WTC11 (cell line): Measurements from ENCODE around the gene LPCAT3. TPM values are rescaled to one million over a fixed set of nuclear protein-coding genes. Genes with fewer than 3 reads are reported as not detected.
"Not testable (repeated sequence)": the region's sequence is repeated elsewhere in the genome, so short reads cannot be mapped to it uniquely, and the experiment has no call there.

Experiments
- ATAC-seq: fragments of 200-7000 bp; cut with Tn5 transposase; 2 replicates; pipeline ENCODE4 v1.10.0; 2021; ENCODE audit warnings: mild to moderate bottlenecking, moderate library complexity
- CTCF ChIA-PET: fragments of 300-600 bp; sonication (Branson Sonifier 250); formaldehyde crosslinking; loops from one replicate; lab custom pipeline; 2021; ENCODE audit warnings: antibody characterized with exemption; lab: Charles Lee
- POLR2A ChIA-PET: fragments of 350-600 bp; sonication (Branson Sonifier 250); formaldehyde crosslinking; loops from one replicate; lab custom pipeline; 2021; ENCODE audit warnings: antibody characterized with exemption; lab: Charles Lee
- DNase-seq: peaks from one replicate; pipeline ENCODE4 v3.0.0; 2021; ENCODE audit warnings: low spot score
- H3K27ac Mint-ChIP-seq: 2 replicates; pipeline ENCODE4 v1.8.0; 2021; ENCODE audit warnings: mixed read lengths
- H3K27me3 Mint-ChIP-seq: 2 replicates; pipeline ENCODE4 v1.8.0; 2021; ENCODE audit warnings: low read depth, mild to moderate bottlenecking, moderate library complexity, mixed read lengths
- H3K36me3 Mint-ChIP-seq: 2 replicates; pipeline ENCODE4 v1.8.0; 2021; ENCODE audit warnings: mixed read lengths
- H3K4me1 Mint-ChIP-seq: 2 replicates; pipeline ENCODE4 v1.8.0; 2022; ENCODE audit warnings: mixed read lengths
- H3K4me3 Mint-ChIP-seq: 2 replicates; pipeline ENCODE4 v1.8.0; 2021; ENCODE audit warnings: mild to moderate bottlenecking, moderate library complexity, mixed read lengths
- H3K9me3 Mint-ChIP-seq: 2 replicates; pipeline ENCODE4 v1.8.0; 2021; ENCODE audit warnings: mixed read lengths
- ATF1 ChIP-seq: sonication (generic); formaldehyde crosslinking; IDR thresholded peaks from 2 replicates; pipeline ENCODE4 v1.8.1; 2023; ENCODE audit warnings: mild to moderate bottlenecking, moderate library complexity, missing genetic modification reagents
- ATF3 ChIP-seq: sonication (generic); formaldehyde crosslinking; conservative IDR thresholded peaks from 2 replicates; pipeline ENCODE4 v1.8.1; 2022; ENCODE audit warnings: mild to moderate bottlenecking, missing genetic modification reagents
- E2F1 ChIP-seq: sonication (generic); formaldehyde crosslinking; IDR thresholded peaks from 2 replicates; pipeline ENCODE4 v1.8.0; 2022; ENCODE audit warnings: mild to moderate bottlenecking, missing genetic modification reagents
- FOXK1 ChIP-seq: sonication (generic); formaldehyde crosslinking; IDR thresholded peaks from 2 replicates; pipeline ENCODE4 v1.8.0; 2022; ENCODE audit warnings: mild to moderate bottlenecking, moderate library complexity, missing genetic modification reagents
- JUN ChIP-seq: sonication (generic); formaldehyde crosslinking; IDR thresholded peaks from 2 replicates; pipeline ENCODE4 v1.8.0; 2023; ENCODE audit warnings: mild to moderate bottlenecking, missing genetic modification reagents
- MXD4 ChIP-seq: fragments of 250-450 bp; sonication (Bioruptor Pico); IDR thresholded peaks from 2 replicates; pipeline ENCODE4 v1.8.0; 2021; ENCODE audit warnings: mild to moderate bottlenecking, moderate library complexity, borderline replicate concordance
- NFATC4 ChIP-seq: fragments of 250-450 bp; sonication (Bioruptor Pico); IDR thresholded peaks from 2 replicates; pipeline ENCODE4 v1.9.0; 2021; ENCODE audit warnings: mild to moderate bottlenecking
- NFYB ChIP-seq: sonication (generic); formaldehyde crosslinking; conservative IDR thresholded peaks from 2 replicates; pipeline ENCODE4 v1.8.0; 2022; ENCODE audit warnings: low read depth, missing genetic modification reagents
- NR1H2 ChIP-seq: sonication (generic); formaldehyde crosslinking; IDR thresholded peaks from 2 replicates; pipeline ENCODE4 v1.9.0; 2021; ENCODE audit warnings: mild to moderate bottlenecking, moderate library complexity, missing genetic modification reagents
- OVOL2 ChIP-seq: fragments of 250-450 bp; sonication (Bioruptor Pico); IDR thresholded peaks from 2 replicates; pipeline ENCODE4 v1.9.0; 2021; ENCODE audit warnings: mild to moderate bottlenecking, borderline replicate concordance
- SOX15 ChIP-seq: fragments of 250-450 bp; sonication (Bioruptor Pico); IDR thresholded peaks from 2 replicates; pipeline ENCODE4 v1.9.0; 2021; ENCODE audit warnings: mild to moderate bottlenecking
- TEAD4 ChIP-seq: sonication (generic); formaldehyde crosslinking; IDR thresholded peaks from 2 replicates; pipeline ENCODE4 v1.8.0; 2022; ENCODE audit warnings: mild to moderate bottlenecking, missing genetic modification reagents
- ZBTB21 ChIP-seq: sonication (generic); formaldehyde crosslinking; IDR thresholded peaks from 2 replicates; pipeline ENCODE4 v1.8.1; 2023; ENCODE audit warnings: mild to moderate bottlenecking, missing genetic modification reagents, borderline replicate concordance
- ZMAT4 ChIP-seq: fragments of 250-450 bp; sonication (Bioruptor Pico); IDR thresholded peaks from 2 replicates; pipeline ENCODE4 v1.9.0; 2021; ENCODE audit warnings: mild to moderate bottlenecking
- ZNF121 ChIP-seq: sonication (generic); formaldehyde crosslinking; IDR thresholded peaks from 2 replicates; pipeline ENCODE4 v1.8.0; 2023; ENCODE audit warnings: missing genetic modification reagents
- ZNF219 ChIP-seq: sonication (generic); formaldehyde crosslinking; IDR thresholded peaks from 2 replicates; pipeline ENCODE4 v1.8.0; 2023; ENCODE audit warnings: missing genetic modification reagents, mild to moderate bottlenecking, borderline replicate concordance
- ZNF232 ChIP-seq: sonication (generic); formaldehyde crosslinking; IDR thresholded peaks from 2 replicates; pipeline ENCODE4 v1.8.0; 2022; ENCODE audit warnings: mild to moderate bottlenecking, missing genetic modification reagents
- ZNF416 ChIP-seq: fragments of 250-450 bp; sonication (Bioruptor Pico); IDR thresholded peaks from 2 replicates; pipeline ENCODE4 v1.9.0; 2021; ENCODE audit warnings: mild to moderate bottlenecking, inconsistent platforms
- total RNA-seq: library from RNA; stranded (reverse); gene quantifications from 3 replicates; pipeline ENCODE4 v1.2.3, GENCODE V29; 2021
- TF ChIP-seq, protein P1 (sequence below): sonication (generic); formaldehyde crosslinking; IDR thresholded peaks from 2 replicates; pipeline ENCODE4 v1.8.0; 2022; ENCODE audit warnings: mild to moderate bottlenecking, missing genetic modification reagents
- TF ChIP-seq, protein P2 (sequence below): fragments of 250-450 bp; sonication (Bioruptor Pico); IDR thresholded peaks from 2 replicates; pipeline ENCODE4 v1.9.0; 2021; ENCODE audit warnings: mild to moderate bottlenecking
- TF ChIP-seq, protein P3 (sequence below): sonication (generic); formaldehyde crosslinking; IDR thresholded peaks from 2 replicates; pipeline ENCODE4 v1.8.1; 2023; ENCODE audit warnings: mild to moderate bottlenecking, missing genetic modification reagents, borderline replicate concordance

The LPCAT3 gene
- total RNA-seq, 1 experiment from 2014 or later = 40.0 TPM

DNA sequence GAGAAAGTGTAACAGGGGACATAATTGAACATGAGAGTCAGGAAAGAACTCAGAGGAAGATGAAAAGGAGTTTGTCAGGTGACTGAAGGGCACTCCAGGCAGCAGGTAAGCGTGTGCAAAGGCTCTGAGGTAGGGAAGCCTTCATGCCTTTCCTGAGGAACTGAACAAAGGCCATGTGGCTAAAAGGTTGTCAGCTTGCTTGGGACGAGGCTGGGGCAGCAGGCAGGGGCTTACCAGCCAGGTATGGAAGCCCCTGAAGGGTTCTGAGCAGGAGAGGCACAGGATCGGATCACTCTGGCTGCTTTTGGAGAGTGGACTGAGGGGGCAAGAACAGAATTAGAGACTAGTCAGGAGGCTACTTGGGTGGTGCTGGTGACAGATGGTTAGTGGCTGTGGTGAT lies 5.2 kb downstream of the LPCAT3 start (continued):
- TF ChIP-seq ZMAT4 (CRISPR knock-in tag) (no peak), JUN (CRISPR knock-in tag) (no peak), ZNF232 (CRISPR knock-in tag) (no peak), ATF1 (CRISPR knock-in tag) (no peak), MXD4 (no peak), ZNF121 (CRISPR knock-in tag) (no peak)
- TF ChIP-seq, protein P1, sequence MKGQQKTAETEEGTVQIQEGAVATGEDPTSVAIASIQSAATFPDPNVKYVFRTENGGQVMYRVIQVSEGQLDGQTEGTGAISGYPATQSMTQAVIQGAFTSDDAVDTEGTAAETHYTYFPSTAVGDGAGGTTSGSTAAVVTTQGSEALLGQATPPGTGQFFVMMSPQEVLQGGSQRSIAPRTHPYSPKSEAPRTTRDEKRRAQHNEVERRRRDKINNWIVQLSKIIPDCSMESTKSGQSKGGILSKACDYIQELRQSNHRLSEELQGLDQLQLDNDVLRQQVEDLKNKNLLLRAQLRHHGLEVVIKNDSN (CRISPR knock-in tag) = no peak

DNA sequence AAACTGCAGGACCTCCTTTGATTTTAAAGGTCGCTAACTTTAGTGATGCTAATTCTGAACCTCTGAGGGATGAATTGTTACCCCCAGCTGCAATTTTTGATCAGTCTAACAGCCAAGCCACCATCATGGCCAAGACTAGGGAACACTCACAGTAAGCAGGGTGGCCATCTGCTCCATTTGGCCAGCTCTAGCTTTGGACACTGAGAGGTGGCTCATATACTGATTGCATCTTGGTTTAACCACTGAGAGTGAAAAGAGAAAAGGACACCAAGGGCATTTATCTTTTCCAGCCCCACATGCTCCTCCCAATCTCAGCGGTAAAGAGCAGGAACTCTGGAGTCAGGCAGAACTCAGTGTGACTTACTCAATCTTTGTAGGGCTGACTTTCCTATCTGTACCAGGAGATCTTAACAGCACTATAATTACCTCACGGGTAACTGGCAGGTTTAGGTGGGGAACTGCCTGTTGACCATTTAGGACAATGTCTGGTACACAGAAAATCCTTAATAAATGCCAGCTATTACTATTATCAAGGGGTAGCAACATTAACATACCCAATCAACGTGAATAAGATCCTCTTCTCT lies 6.2 kb downstream of the LPCAT3 start:
- peaks cover 16% of the 10 kb centered on the region for H3K4me1 Mint-ChIP-seq
- H3K9me3 Mint-ChIP-seq = no peaks in the 10 kb centered on the region
- CTCF ChIA-PET = interaction anchor here (0.6 to 1.0 kb wide), 2 partner anchors 59 to 66 kb away, joined by 3 to 5 read pairs; no protein-coding TSS in a partner anchor
- H3K27ac Mint-ChIP-seq = no peak overlapping the region
- H3K36me3 Mint-ChIP-seq = peaks cover 9% of the 10 kb centered on the region; the same call in 1 of the 2 replicates
- H3K4me3 Mint-ChIP-seq = no peak overlapping the region
- POLR2A ChIA-PET = no interaction called here
- DNase-seq = no peak
- TF ChIP-seq ZNF416 = no peak
- TF ChIP-seq, all 79 proteins: peak for 0
- ATAC-seq = no peak
- H3K27me3 Mint-ChIP-seq = no peaks in the 10 kb centered on the region

DNA sequence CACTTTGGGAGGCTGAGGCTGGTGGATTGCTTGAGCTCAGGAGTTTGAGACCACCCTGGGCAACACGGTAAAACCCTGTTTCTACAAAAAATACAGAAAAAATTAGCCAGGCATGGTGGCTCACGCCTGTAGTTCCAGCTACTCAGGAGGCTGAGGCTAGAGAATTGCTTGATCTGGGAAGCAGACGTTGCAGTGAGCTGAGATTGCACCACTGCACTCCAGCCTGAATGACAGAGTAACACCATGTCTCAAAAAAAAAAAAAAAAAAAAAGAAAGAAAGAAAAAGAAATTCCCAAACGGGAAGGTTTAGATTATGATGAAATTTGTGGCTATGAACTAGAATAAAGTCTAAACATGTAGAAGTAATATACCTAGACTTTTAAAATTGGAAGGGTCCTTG lies 6.9 kb downstream of the LPCAT3 start:
- not testable (repeated sequence) for ATAC-seq

DNA sequence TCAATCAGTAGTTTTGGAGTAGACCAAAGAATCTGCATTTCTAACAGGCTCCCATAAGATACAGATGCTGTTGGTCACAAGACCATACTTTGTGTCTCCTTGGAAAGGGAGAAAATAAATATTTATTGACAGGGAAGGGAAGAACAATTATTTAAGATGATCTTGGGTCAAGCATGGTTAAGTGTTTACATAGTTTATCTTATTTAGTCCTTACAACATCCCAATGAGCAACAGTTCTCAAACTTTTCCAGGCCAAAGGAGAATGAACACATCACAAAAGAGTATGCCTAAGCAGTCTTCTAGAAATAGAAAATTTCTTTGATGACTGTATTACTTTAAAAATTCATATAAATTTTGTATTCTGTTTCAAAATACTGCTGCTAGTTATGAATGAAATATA lies 8.8 kb downstream of the LPCAT3 start:
- Mint-ChIP-seq H3K9me3 (no peaks in the 10 kb centered on the region), H3K4me3 (no peak overlapping the region), H3K36me3 (peaks cover 11% of the 10 kb centered on the region; the same call in 1 of the 2 replicates), H3K27me3 (no peaks in the 10 kb centered on the region), H3K4me1 (peaks cover 5% of the 10 kb centered on the region; the same call in 1 of the 2 replicates), H3K27ac (no peak overlapping the region)
- ChIA-PET POLR2A (no interaction called here), CTCF (no interaction called here)
- DNase-seq = no peak
- ATAC-seq = no peak
- TF ChIP-seq ZBTB21 (CRISPR knock-in tag) (no peak), OVOL2 (no peak), TEAD4 (CRISPR knock-in tag) (no peak), NR1H2 (CRISPR knock-in tag) (no peak), ATF3 (no peak), FOXK1 (CRISPR knock-in tag) (no peak), ZMAT4 (CRISPR knock-in tag) (no peak), NFYB (CRISPR knock-in tag) (no peak), JUN (CRISPR knock-in tag) (no peak), NFATC4 (CRISPR knock-in tag) (no peak), SOX15 (CRISPR knock-in tag) (no peak), ZNF219 (CRISPR knock-in tag) (no peak), E2F1 (CRISPR knock-in tag) (no peak)
- TF ChIP-seq, protein P2, sequence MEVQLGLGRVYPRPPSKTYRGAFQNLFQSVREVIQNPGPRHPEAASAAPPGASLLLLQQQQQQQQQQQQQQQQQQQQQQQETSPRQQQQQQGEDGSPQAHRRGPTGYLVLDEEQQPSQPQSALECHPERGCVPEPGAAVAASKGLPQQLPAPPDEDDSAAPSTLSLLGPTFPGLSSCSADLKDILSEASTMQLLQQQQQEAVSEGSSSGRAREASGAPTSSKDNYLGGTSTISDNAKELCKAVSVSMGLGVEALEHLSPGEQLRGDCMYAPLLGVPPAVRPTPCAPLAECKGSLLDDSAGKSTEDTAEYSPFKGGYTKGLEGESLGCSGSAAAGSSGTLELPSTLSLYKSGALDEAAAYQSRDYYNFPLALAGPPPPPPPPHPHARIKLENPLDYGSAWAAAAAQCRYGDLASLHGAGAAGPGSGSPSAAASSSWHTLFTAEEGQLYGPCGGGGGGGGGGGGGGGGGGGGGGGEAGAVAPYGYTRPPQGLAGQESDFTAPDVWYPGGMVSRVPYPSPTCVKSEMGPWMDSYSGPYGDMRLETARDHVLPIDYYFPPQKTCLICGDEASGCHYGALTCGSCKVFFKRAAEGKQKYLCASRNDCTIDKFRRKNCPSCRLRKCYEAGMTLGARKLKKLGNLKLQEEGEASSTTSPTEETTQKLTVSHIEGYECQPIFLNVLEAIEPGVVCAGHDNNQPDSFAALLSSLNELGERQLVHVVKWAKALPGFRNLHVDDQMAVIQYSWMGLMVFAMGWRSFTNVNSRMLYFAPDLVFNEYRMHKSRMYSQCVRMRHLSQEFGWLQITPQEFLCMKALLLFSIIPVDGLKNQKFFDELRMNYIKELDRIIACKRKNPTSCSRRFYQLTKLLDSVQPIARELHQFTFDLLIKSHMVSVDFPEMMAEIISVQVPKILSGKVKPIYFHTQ = no peak
- TF ChIP-seq, protein P3, sequence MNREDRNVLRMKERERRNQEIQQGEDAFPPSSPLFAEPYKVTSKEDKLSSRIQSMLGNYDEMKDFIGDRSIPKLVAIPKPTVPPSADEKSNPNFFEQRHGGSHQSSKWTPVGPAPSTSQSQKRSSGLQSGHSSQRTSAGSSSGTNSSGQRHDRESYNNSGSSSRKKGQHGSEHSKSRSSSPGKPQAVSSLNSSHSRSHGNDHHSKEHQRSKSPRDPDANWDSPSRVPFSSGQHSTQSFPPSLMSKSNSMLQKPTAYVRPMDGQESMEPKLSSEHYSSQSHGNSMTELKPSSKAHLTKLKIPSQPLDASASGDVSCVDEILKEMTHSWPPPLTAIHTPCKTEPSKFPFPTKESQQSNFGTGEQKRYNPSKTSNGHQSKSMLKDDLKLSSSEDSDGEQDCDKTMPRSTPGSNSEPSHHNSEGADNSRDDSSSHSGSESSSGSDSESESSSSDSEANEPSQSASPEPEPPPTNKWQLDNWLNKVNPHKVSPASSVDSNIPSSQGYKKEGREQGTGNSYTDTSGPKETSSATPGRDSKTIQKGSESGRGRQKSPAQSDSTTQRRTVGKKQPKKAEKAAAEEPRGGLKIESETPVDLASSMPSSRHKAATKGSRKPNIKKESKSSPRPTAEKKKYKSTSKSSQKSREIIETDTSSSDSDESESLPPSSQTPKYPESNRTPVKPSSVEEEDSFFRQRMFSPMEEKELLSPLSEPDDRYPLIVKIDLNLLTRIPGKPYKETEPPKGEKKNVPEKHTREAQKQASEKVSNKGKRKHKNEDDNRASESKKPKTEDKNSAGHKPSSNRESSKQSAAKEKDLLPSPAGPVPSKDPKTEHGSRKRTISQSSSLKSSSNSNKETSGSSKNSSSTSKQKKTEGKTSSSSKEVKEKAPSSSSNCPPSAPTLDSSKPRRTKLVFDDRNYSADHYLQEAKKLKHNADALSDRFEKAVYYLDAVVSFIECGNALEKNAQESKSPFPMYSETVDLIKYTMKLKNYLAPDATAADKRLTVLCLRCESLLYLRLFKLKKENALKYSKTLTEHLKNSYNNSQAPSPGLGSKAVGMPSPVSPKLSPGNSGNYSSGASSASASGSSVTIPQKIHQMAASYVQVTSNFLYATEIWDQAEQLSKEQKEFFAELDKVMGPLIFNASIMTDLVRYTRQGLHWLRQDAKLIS (CRISPR knock-in tag) = no peak

More for the DNA sequence above, 6.9 kb downstream of the LPCAT3 start:
- H3K27ac Mint-ChIP-seq, H3K4me1 Mint-ChIP-seq, H3K27me3 Mint-ChIP-seq, H3K9me3 Mint-ChIP-seq, H3K4me3 Mint-ChIP-seq, POLR2A ChIA-PET, DNase-seq: not testable (repeated sequence)
- CTCF ChIA-PET = interaction anchor here (1.0 to 1.2 kb wide), 2 partner anchors 35 to 65 kb away, joined by 3 read pairs; no protein-coding TSS in a partner anchor
- peaks cover 11% of the 10 kb centered on the region; the same call in 1 of the 2 replicates for H3K36me3 Mint-ChIP-seq
